Ovary (tissue), 9 donors: ENCODE data around the gene TOMM34. TPM values are rescaled to one million over a fixed set of nuclear protein-coding genes. Genes with fewer than 3 reads are reported as not detected.

Experiments
- DNase-seq, 5 donors: peaks; one replicate each; pipeline ENCODE4 v3.0.0-alpha.2; 2019 to 2020
- H3K27ac ChIP-seq, 2 donors: fragments of 200-600 bp; one replicate each; pipeline versions ENCODE4 v1.5.1 to v1.8.0; 2019 to 2022
- H3K27me3 ChIP-seq: fragments of 200-600 bp; one replicate; pipeline ENCODE4 v1.8.0; 2022
- H3K36me3 ChIP-seq: fragments of 200-600 bp; sonication (generic); one replicate; pipeline ENCODE4 v1.5.1; 2019
- H3K4me1 ChIP-seq: one replicate; pipeline ENCODE4 v1.8.1; 2013; ENCODE audit warnings: mild to moderate bottlenecking, moderate library complexity; ENCODE audit not compliant: insufficient read depth
- H3K4me3 ChIP-seq: fragments of 200-600 bp; sonication (generic); one replicate; pipeline ENCODE4 v1.5.1; 2017
- H3K9me3 ChIP-seq, 2 donors: fragments of 200-600 bp in 1 of 2; sonication (generic) in 1 of 2; one replicate each; pipeline versions ENCODE4 v1.5.1 to v1.8.1; 2013 to 2019; ENCODE audit warnings: mild to moderate bottlenecking in 1 of 2, moderate library complexity in 1 of 2
- EP300 ChIP-seq: sonication (generic); formaldehyde crosslinking; IDR thresholded peaks from one replicate; pipeline ENCODE4 v1.6.1; 2017; ENCODE audit warnings: antibody characterized with exemption
- POLR2A ChIP-seq: fragments of 450-650 bp; IDR thresholded peaks from one replicate; pipeline ENCODE4 v1.6.1; 2017; ENCODE audit warnings: antibody characterized with exemption, mild to moderate bottlenecking, moderate library complexity
- WGBS, 3 donors: extraction: QIAGEN DNeasy Blood & Tissue Kit in 1 of 3; methylation state at CpG; one replicate each; pipeline versions ENCODE4 v1.1.5 to v1.1.7; 2013 to 2017; 5-methylcytosine and 5-hydroxymethylcytosine counted together
- intact Hi-C, 4 donors: fragments of 100-400 bp; cut with DNase I; formaldehyde crosslinking; loops; one replicate each; pipeline versions ENCODE4 v1.11.0 to v1.15.1; 2022 to 2023
- polyA plus RNA-seq, 2 donors: library from polyadenylated mRNA; stranded (reverse); fragments of 200-250 nt in 1 of 2; fragments of 350-450 nt in 1 of 2; fragmentation: Illumina TruSeq in 1 of 2; extraction: RNeasy Lipid Tissue Mini Kit (QIAGEN cat#74804) in 1 of 2; gene quantifications; one replicate each; pipeline ENCODE4 v1.2.3, GENCODE V29; 2013 to 2014
- total RNA-seq, 7 donors: library from RNA; depleted of rRNA in 2 of 7; stranded (reverse); fragments of >200 nt in 2 of 7; fragmentation: NEBNext Ultra II Directional in 3 of 7; extraction: Animal tissue kit (Norgen Biotek cat#: 25700) in 3 of 7; gene quantifications; one replicate each; pipeline versions ENCODE4 v1.1.0 to v1.2.4, GENCODE V29; 2016 to 2023
- TF ChIP-seq, protein P1 (sequence below), 3 donors: fragments of 450-650 bp in 2 of 3; fragments of 200-600 bp in 1 of 3; IDR thresholded peaks; one replicate each; pipeline versions ENCODE4 v1.5.1 to v1.8.0; 2016 to 2022; ENCODE audit warnings: antibody characterized with exemption in 3 of 3, mild to moderate bottlenecking in 1 of 3
- donor health status: DM: no; HTN: no; CAD: no; lungs with moderate emphysema.
- donor health status: DM: no; HTN: no; CAD: no.
- donor health status: Bipolar disorder and iron deficiency.
- donor health status: DM: yes; HTN: yes; CAD: no.
- donor health status: DM: no; HTN: no; CAD: no.
- donor health status: DM: yes; HTN: yes; CAD: no.

Gene TOMM34
- total and polyA plus RNA-seq, 9 donors, result 12.3 to 60.7 (median 26.2) TPM

GRCh38 chr20:44966030-44966961 is 6.1 kb upstream of the TOMM34 start, which contains the start of gene STK4:
TSS of gene STK4 (plus strand) at chr20:44966512. CDS start at chr20:44966569, 57 bp downstream.
- Histone ChIP-seq H3K4me1 (peaks cover 7% of the 10 kb centered on the region), H3K9me3 (no peaks in the 10 kb centered on the region), H3K36me3 (no peaks in the 10 kb centered on the region), H3K4me3 (peak within 1 kb of the TSS; percentile 87), H3K27ac (peak within 1 kb of the TSS; percentile 24 to 51), H3K27me3 (no peaks in the 10 kb centered on the region)
- intact Hi-C loops, result loop anchor here in 2 of 4 donors (10.0 kb wide), 2 partner anchors 211 to 221 kb away; partner anchors contain the start of gene KCNK15 (in 1 of the 2)
- DNase-seq, result peak; percentile 91 to 96 (median 92)
- 1% methylated on average over 62 to 68 of the region's 68 CpGs for WGBS, 3 donors
- TF ChIP-seq EP300, result no peak
- TF ChIP-seq POLR2A, result peak; percentile 81
- TF ChIP-seq, protein P1, sequence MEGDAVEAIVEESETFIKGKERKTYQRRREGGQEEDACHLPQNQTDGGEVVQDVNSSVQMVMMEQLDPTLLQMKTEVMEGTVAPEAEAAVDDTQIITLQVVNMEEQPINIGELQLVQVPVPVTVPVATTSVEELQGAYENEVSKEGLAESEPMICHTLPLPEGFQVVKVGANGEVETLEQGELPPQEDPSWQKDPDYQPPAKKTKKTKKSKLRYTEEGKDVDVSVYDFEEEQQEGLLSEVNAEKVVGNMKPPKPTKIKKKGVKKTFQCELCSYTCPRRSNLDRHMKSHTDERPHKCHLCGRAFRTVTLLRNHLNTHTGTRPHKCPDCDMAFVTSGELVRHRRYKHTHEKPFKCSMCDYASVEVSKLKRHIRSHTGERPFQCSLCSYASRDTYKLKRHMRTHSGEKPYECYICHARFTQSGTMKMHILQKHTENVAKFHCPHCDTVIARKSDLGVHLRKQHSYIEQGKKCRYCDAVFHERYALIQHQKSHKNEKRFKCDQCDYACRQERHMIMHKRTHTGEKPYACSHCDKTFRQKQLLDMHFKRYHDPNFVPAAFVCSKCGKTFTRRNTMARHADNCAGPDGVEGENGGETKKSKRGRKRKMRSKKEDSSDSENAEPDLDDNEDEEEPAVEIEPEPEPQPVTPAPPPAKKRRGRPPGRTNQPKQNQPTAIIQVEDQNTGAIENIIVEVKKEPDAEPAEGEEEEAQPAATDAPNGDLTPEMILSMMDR (IDR thresholded peaks at IDR 0.05), result peak in 2 of 3 donors; percentile 58 to 66

- WGBS, 3 donors, result 25 to 37% (median 32%) methylated on average over 5 of the region's 5 CpGs
- Histone ChIP-seq H3K27ac (no peak overlapping the region), H3K9me3 (no peaks in the 10 kb centered on the region), H3K27me3 (no peaks in the 10 kb centered on the region), H3K4me3 (peak overlapping the region; percentile 87), H3K36me3 (no peaks in the 10 kb centered on the region), H3K4me1 (peaks cover 7% of the 10 kb centered on the region)
- TF ChIP-seq, protein P1 (IDR thresholded peaks at IDR 0.05), result no peak
- no peak for TF ChIP-seq EP300
- intact Hi-C loops, result loop anchor here in 2 of 4 donors (10.0 kb wide), 2 partner anchors 211 to 221 kb away; partner anchors contain the start of gene KCNK15 (in 1 of the 2)
- no peak for DNase-seq
Observed at GRCh38 chr20:44965651-44966029, 5.4 kb upstream of the TOMM34 start.

GRCh38 chr20:44963325-44964215 is 3.4 kb upstream of the TOMM34 start:
- intact Hi-C loops, result loop anchor here in 2 of 4 donors (10.0 kb wide), 2 partner anchors 209 to 219 kb away; partner anchors contain the start of gene KCNK15 (in 1 of the 2)
- Histone ChIP-seq H3K27me3 (no peaks in the 10 kb centered on the region), H3K27ac (no peak overlapping the region), H3K4me1 (peaks cover 11% of the 10 kb centered on the region), H3K9me3 (no peaks in the 10 kb centered on the region), H3K4me3 (no peak overlapping the region), H3K36me3 (no peaks in the 10 kb centered on the region)
- no peak for DNase-seq
- WGBS, 3 donors, result 67 to 73% (median 69%) methylated on average over 4 of the region's 4 CpGs
- TF ChIP-seq, protein P1 (IDR thresholded peaks at IDR 0.05), result no peak
- no peak for TF ChIP-seq POLR2A
- no peak for TF ChIP-seq EP300

DNA sequence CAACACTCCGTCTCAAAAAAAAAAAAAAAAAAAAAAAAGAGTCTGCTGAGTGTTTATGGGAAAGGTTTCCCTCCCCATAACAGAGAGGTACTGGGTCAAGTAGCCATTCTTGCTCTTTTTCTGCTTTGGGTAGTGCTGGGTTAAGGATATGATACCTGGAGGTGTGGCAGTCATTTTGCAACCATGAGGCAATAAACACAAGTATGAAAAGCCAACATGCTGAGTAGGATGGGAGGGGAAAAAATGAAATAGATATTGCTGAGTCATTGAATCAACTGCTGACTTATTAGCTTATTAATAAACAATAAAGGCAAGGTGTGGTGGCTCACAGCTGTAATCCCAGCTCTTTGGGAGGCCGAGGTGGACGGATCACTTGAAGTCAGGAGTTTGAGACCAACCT is 2.3 kb upstream of the TOMM34 start:
- Histone ChIP-seq H3K27me3 (no peaks in the 10 kb centered on the region), H3K4me3 (no peak overlapping the region), H3K9me3 (no peaks in the 10 kb centered on the region), H3K4me1 (peaks cover 13% of the 10 kb centered on the region), H3K27ac (no peak overlapping the region), H3K36me3 (no peaks in the 10 kb centered on the region)
- TF ChIP-seq POLR2A, result no peak
- no peak for TF ChIP-seq EP300
- TF ChIP-seq, protein P1 (IDR thresholded peaks at IDR 0.05), result no peak
- 89 to 91% (median 91%) methylated on average over 3 of the region's 3 CpGs for WGBS, 3 donors
- no peak for DNase-seq
- intact Hi-C loops, result loop anchor here in 2 of 4 donors (10.0 kb wide), 2 partner anchors 208 to 218 kb away; partner anchors contain the start of gene KCNK15 (in 1 of the 2)
